Hepatocyte (in vitro differentiated cells): ENCODE data around the gene IRAK1.

Experiments
- CTCF ChIP-seq: fragments of 200-600 bp; sonication (generic); IDR thresholded peaks from 2 replicates; pipeline ENCODE4 v1.5.1; 2016; ENCODE audit warnings: antibody characterized with exemption, mild to moderate bottlenecking; ENCODE audit not compliant: poor library complexity
- EZH2 ChIP-seq: fragments of 200-600 bp; sonication (generic); IDR thresholded peaks from 2 replicates; pipeline ENCODE4 v1.6.1; 2016; ENCODE audit warnings: antibody characterized with exemption, mild to moderate bottlenecking, borderline replicate concordance

GRCh38 chrX:154039577-154039976, 19.9 kb upstream of the IRAK1 start:
- TF ChIP-seq CTCF, result no peak
- TF ChIP-seq EZH2, result no peak
